NCI-H146 treated with DMSO at 0.1 percent for 48 hours (cell line): Measurements from ENCODE around the gene ADCY3.

ENCODE experiments used
- DNase-seq: peaks from one replicate; lab custom pipeline; 2025; ENCODE audit not compliant: unreplicated experiment; lab: John Stamatoyannopoulos, UW

The ADCY3 gene

GRCh38 chr2:24920098-24920808, at the start of gene ADCY3:
Gene ADCY3, minus strand, starts transcription at chr2:24920237. Its CDS starts 1,250 bp downstream, at chr2:24918987.
- DNase-seq: peak; percentile 7

GRCh38 chr2:24969784-24970183, 49.7 kb upstream of the ADCY3 start:
- no peak for DNase-seq

- DNase-seq: no peak
Observed at GRCh38 chr2:24961903-24962302, 41.9 kb upstream of the ADCY3 start.

- DNase-seq: no peak
Observed at GRCh38 chr2:24959761-24960160, 39.7 kb upstream of the ADCY3 start.

GRCh38 chr2:24958411-24958935, 38.4 kb upstream of the ADCY3 start:
- DNase-seq: no peak

- no peak for DNase-seq
Observed at GRCh38 chr2:24957976-24958375, 37.9 kb upstream of the ADCY3 start.

GRCh38 chr2:24957221-24957620, 37.2 kb upstream of the ADCY3 start:
- DNase-seq: no peak

GRCh38 chr2:24955921-24956320, 35.9 kb upstream of the ADCY3 start:
- DNase-seq: no peak

GRCh38 chr2:24955232-24955631, 35.2 kb upstream of the ADCY3 start:
- DNase-seq: no peak

GRCh38 chr2:24950102-24950501, 30.1 kb upstream of the ADCY3 start:
- DNase-seq: no peak

GRCh38 chr2:24948506-24948905, 28.5 kb upstream of the ADCY3 start:
- DNase-seq: no peak

- no peak for DNase-seq
Observed at GRCh38 chr2:24947561-24948157, 27.6 kb upstream of the ADCY3 start.

GRCh38 chr2:24945907-24946306, 25.9 kb upstream of the ADCY3 start:
- no peak for DNase-seq

- no peak for DNase-seq
Observed at GRCh38 chr2:24943427-24944053, 23.5 kb upstream of the ADCY3 start.

GRCh38 chr2:24939353-24939752, 19.3 kb upstream of the ADCY3 start:
- no peak for DNase-seq

GRCh38 chr2:24937236-24937635, 17.2 kb upstream of the ADCY3 start:
- no peak for DNase-seq

GRCh38 chr2:24935145-24935544, 15.1 kb upstream of the ADCY3 start:
- no peak for DNase-seq

- DNase-seq: no peak
Observed at GRCh38 chr2:24932715-24933114, 12.7 kb upstream of the ADCY3 start.

GRCh38 chr2:24930768-24931167, 10.7 kb upstream of the ADCY3 start:
- no peak for DNase-seq

- no peak for DNase-seq
Observed at GRCh38 chr2:24929230-24929629, 9.2 kb upstream of the ADCY3 start.

- DNase-seq: no peak
Observed at GRCh38 chr2:24928036-24928435, 8.0 kb upstream of the ADCY3 start.

GRCh38 chr2:24926602-24927252, 6.7 kb upstream of the ADCY3 start:
- DNase-seq: peak; percentile 8
